Measurements from ENCODE around the gene MICU2. TPM values are rescaled to one million over a fixed set of nuclear protein-coding genes. Genes with fewer than 3 reads are reported as not detected.
A peak's percentile ranks its signal among the peaks of the same experiment; 100 is the strongest.

The MICU2 gene
- total and polyA plus RNA-seq, 5 donors = 50.9 to 70.6 (median 54.0) TPM

DNA sequence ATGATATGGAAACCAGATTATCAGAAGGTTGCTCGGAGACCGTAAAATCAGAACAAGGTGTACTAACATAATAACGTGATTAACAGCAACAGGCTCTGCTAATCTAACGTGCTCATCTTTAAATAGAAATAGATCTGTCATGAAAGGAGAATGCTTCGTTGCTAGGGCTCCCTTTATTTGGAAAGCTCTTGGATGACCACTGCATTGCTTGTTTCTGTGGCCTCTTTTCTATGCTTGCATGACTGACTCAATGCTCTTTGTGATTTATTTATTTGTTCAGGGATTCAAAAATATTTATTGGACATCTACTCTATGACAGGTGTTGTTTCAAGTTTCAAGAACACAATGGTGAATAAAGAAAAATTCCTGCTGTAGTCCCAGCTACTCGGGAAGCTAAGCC lies 122.6 kb downstream of the MICU2 start:
- no peaks in the 10 kb centered on the region for H3K27me3 ChIP-seq (ENCODE audit: control insufficient read depth, insufficient read depth)
- peak; percentile 30 to 35 for ATAC-seq
- no peak overlapping the region for H3K27ac ChIP-seq (ENCODE audit: low read length)
- intact Hi-C loops (cut with DNase I) = loop anchor here in 1 of 4 donors (5.0 kb wide), 1 partner anchor 539 kb away; no protein-coding TSS in a partner anchor
- H3K4me3 ChIP-seq (ENCODE audit: low read length) = no peak overlapping the region
- DNase-seq = no peak
- H3K4me1 ChIP-seq (ENCODE audit: control insufficient read depth, insufficient read depth, low read length) = no peaks in the 10 kb centered on the region
- H3K9me3 ChIP-seq (ENCODE audit: control insufficient read depth, low read length) = no peaks in the 10 kb centered on the region
- WGBS = 48% methylated on average over 6 of the region's 6 CpGs

DNA sequence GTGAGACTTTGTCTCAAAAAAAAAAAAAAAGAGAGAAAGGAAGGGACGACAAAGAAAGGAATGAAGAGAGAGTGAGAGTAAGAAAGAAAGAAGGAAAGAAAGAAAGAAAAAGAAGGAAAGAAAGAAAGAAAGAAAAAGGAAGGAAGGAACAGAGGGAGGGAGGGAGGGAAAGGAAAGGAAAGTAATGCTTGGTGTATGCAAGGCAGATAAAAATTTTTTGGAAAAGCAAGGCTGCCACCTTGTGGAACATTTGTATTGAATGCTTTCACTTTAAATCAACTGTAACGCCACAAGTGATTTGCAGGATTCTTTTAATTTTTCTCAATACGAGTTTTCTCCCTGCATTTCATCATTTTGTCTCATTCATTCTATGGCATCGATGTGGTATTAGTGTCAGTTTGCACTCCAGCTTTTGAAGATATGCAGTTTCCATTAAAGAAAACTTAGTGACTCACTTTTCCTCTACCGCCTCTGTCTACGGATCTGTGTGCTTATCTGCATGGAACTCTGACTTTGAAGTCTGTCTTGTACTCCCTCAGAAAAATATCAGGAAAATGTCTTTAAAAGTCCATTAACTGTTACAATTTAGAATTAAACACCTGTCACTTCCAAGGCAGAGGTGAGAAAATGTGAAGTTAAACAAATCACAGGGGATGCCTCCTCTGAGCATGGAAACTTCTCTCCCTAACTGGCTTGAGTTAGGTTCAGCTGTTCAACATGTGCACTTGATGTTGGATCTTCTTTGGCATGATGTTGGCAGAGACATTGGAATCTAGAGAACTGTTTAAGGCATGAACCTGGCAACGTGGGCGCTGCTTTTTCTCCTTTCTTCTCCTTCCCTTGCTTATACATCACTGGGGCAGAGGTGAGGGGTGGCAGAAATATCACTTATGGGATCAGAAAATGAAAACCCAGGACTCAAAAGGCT lies 124.8 kb downstream of the MICU2 start:
- Histone ChIP-seq H3K27ac (ENCODE audit: low read length) (peak overlapping the region; percentile 42), H3K4me1 (ENCODE audit: control insufficient read depth, insufficient read depth, low read length) (no peaks in the 10 kb centered on the region), H3K27me3 (ENCODE audit: control insufficient read depth, insufficient read depth) (no peaks in the 10 kb centered on the region), H3K4me3 (ENCODE audit: low read length) (peak overlapping the region; percentile 29), H3K9me3 (ENCODE audit: control insufficient read depth, low read length) (no peaks in the 10 kb centered on the region)
- DNase-seq (no peak), ATAC-seq (peak; percentile 52 to 61)
- intact Hi-C loops (cut with DNase I) = loop anchor here in 3 of 4 donors (5.0 to 10.0 kb wide), 5 partner anchors 182 to 534 kb away; no protein-coding TSS in a partner anchor
- 18% methylated on average over 8 of the region's 8 CpGs for WGBS

DNA sequence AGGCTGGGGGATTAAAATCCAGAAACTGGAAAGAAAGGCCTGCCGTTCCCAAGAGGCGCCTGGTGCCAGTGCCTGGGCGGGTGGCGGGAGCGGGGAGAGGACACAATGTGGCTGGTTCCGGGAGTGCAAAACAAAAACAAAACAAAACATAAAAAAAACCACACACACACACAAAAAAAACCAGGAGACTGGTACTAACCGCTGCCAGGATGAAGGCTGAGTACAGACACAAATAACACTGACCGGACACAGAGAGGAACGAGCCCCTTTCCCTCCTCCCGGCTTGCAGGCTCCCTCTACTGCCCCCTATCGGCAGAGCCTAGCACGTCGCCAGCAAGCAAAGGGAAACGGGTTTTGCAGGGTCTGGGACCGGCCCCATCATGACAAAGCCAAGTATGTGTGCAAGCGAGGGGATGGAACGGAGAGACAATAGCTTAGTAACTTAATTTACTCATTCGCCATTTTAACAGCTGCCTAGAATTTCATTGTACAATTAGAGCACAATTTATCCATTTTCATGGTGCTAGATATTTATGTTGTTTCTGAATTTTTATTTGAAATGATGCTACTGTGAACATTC lies 127.0 kb downstream of the MICU2 start:
- peak; percentile 82 to 89 for ATAC-seq
- H3K27ac ChIP-seq (ENCODE audit: low read length) = no peak overlapping the region
- no peaks in the 10 kb centered on the region for H3K9me3 ChIP-seq (ENCODE audit: control insufficient read depth, low read length)
- H3K4me1 ChIP-seq (ENCODE audit: control insufficient read depth, insufficient read depth, low read length) = no peaks in the 10 kb centered on the region
- 4% methylated on average over 18 of the region's 18 CpGs for WGBS
- H3K4me3 ChIP-seq (ENCODE audit: low read length) = peak overlapping the region; percentile 58
- no peaks in the 10 kb centered on the region for H3K27me3 ChIP-seq (ENCODE audit: control insufficient read depth, insufficient read depth)
- peak; percentile 82 to 91 (median 90) for DNase-seq
- intact Hi-C loops (cut with DNase I) = loop anchor here in 3 of 4 donors (2.0 to 10.0 kb wide), 6 partner anchors 180 to 532 kb away; no protein-coding TSS in a partner anchor

DNA sequence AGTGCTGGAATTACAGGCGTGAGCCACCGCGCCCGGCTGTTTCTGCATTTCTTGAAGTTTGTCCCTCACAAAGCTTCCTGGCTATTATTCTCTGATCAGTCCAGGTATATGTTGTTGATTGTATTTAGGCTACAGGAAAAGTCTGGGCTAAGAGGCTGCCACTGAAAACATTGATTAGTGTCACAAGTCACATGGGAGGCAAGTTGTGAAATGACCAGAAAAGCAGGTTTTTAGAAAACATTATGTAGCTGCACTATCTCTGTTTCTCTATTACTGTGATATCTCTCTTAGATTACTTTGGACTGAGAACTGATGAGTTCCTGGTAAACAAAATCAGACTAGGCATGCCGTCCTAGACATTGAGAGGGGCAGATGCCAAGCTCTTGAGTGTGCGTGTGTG lies 128.9 kb downstream of the MICU2 start:
- 65% methylated on average over 6 of the region's 6 CpGs for WGBS
- no peak for ATAC-seq
- H3K4me3 ChIP-seq (ENCODE audit: low read length) = no peak overlapping the region
- no peak overlapping the region for H3K27ac ChIP-seq (ENCODE audit: low read length)
- intact Hi-C loops (cut with DNase I) = loop anchor here in 3 of 4 donors (5.0 to 10.0 kb wide), 5 partner anchors 178 to 530 kb away; no protein-coding TSS in a partner anchor
- no peaks in the 10 kb centered on the region for H3K9me3 ChIP-seq (ENCODE audit: control insufficient read depth, low read length)
- no peak for DNase-seq
- H3K4me1 ChIP-seq (ENCODE audit: control insufficient read depth, insufficient read depth, low read length) = no peaks in the 10 kb centered on the region
- H3K27me3 ChIP-seq (ENCODE audit: control insufficient read depth, insufficient read depth) = no peaks in the 10 kb centered on the region

DNA sequence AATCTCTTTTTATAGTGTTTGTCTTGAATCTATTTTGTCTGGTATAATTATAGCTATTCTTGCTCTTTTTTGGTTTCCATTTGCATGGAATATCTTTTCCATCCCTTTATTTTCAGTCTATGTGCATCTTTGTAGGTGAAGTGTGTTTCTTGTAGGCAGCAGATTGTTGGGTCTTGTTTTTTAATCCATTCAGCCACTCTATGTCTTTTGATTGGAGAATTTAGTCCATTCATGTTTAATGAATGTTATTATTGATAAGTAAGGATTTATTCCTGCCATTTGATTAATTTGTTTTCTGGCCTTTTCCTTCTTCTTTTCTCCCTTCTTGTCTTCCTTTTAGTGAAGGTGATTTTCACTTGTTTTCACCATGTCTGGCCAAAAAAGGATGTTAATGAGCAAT lies 133.2 kb downstream of the MICU2 start:
- Histone ChIP-seq H3K4me1 (ENCODE audit: control insufficient read depth, insufficient read depth, low read length) (no peaks in the 10 kb centered on the region), H3K27ac (ENCODE audit: low read length) (no peak overlapping the region), H3K4me3 (ENCODE audit: low read length) (no peak overlapping the region), H3K9me3 (ENCODE audit: control insufficient read depth, low read length) (no peaks in the 10 kb centered on the region), H3K27me3 (ENCODE audit: control insufficient read depth, insufficient read depth) (no peaks in the 10 kb centered on the region)
- intact Hi-C loops (cut with DNase I) = loop anchor here in 3 of 4 donors (5.0 to 10.0 kb wide), 4 partner anchors 173 to 526 kb away; no protein-coding TSS in a partner anchor
- no peak for ATAC-seq
- no peak for DNase-seq

DNA sequence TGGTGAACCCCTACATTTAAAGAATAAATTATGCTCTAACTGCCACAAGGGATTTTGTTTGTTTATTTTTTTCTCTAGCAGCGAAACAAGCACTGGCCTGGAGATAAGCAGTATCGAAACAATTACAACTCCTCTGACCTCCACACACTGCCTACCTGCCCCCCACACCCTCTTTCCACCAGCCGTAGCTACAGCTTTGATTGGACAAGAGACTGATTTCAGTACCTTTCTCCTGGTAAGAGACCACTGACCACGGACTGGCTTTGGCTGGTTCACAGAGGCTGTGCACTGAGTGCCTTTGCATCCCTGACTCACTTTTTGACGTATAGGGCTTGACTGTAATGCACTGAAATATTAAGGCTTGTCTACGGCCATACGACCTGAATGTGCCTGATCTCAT lies 137.4 kb downstream of the MICU2 start:
- Histone ChIP-seq H3K9me3 (ENCODE audit: control insufficient read depth, low read length) (no peaks in the 10 kb centered on the region), H3K4me3 (ENCODE audit: low read length) (no peak overlapping the region), H3K27ac (ENCODE audit: low read length) (no peak overlapping the region), H3K27me3 (ENCODE audit: control insufficient read depth, insufficient read depth) (no peaks in the 10 kb centered on the region), H3K4me1 (ENCODE audit: control insufficient read depth, insufficient read depth, low read length) (no peaks in the 10 kb centered on the region)
- ATAC-seq (no peak), DNase-seq (no peak)
- WGBS = 55% methylated on average over 7 of the region's 7 CpGs
- intact Hi-C loops (cut with DNase I) = no loop called here

DNA sequence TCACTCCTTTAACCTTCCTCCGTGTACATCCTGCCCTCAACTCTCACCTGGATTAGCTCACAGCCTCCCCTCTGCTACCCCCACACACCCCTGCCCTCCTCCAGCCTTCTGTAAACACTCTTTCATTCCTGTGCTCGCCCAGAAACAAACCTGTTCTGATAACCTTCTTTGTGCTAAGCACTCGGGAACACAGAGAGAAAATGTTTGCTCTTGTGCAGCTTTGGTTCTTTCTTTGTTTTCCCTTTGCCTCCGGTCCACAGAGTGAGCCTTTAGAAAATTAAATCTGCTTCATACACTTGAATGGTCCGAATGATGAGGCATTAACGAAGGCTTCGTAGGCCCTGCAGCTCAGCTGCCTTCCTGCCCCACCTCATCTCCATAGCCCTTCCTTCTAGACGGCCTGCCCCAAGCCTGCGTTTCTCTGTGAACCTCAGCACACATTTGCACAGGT lies 138.2 kb downstream of the MICU2 start:
- Histone ChIP-seq H3K4me1 (ENCODE audit: control insufficient read depth, insufficient read depth, low read length) (no peaks in the 10 kb centered on the region), H3K27me3 (ENCODE audit: control insufficient read depth, insufficient read depth) (no peaks in the 10 kb centered on the region), H3K4me3 (ENCODE audit: low read length) (no peak overlapping the region), H3K9me3 (ENCODE audit: control insufficient read depth, low read length) (no peaks in the 10 kb centered on the region), H3K27ac (ENCODE audit: low read length) (no peak overlapping the region)
- intact Hi-C loops (cut with DNase I) = no loop called here
- ATAC-seq = no peak
- 57% methylated on average over 9 of the region's 9 CpGs for WGBS
- DNase-seq = no peak

DNA sequence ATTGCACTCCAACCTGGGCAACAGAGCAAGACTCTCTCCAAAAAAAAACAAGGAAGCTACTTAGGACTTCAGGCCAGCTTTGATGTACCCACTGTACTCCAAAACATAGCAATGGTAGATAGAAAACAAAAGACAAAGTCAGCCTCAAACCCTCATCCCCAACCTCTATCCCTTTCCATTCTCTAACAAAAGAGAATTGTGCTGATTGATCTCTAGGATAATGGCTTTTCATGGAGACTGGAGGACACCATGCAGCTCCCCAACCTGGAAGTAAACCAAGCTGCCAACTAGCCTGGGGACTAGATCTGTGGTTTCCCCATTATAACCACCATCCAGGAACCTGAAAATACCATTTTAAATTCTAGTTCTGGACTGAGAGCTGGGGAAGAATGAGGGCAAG lies 140.5 kb downstream of the MICU2 start:
- H3K9me3 ChIP-seq (ENCODE audit: control insufficient read depth, low read length) = no peaks in the 10 kb centered on the region
- no peak overlapping the region for H3K4me3 ChIP-seq (ENCODE audit: low read length)
- no peaks in the 10 kb centered on the region for H3K27me3 ChIP-seq (ENCODE audit: control insufficient read depth, insufficient read depth)
- H3K4me1 ChIP-seq (ENCODE audit: control insufficient read depth, insufficient read depth, low read length) = no peaks in the 10 kb centered on the region
- intact Hi-C loops (cut with DNase I) = no loop called here
- no peak overlapping the region for H3K27ac ChIP-seq (ENCODE audit: low read length)
- ATAC-seq = no peak
- no peak for DNase-seq

DNA sequence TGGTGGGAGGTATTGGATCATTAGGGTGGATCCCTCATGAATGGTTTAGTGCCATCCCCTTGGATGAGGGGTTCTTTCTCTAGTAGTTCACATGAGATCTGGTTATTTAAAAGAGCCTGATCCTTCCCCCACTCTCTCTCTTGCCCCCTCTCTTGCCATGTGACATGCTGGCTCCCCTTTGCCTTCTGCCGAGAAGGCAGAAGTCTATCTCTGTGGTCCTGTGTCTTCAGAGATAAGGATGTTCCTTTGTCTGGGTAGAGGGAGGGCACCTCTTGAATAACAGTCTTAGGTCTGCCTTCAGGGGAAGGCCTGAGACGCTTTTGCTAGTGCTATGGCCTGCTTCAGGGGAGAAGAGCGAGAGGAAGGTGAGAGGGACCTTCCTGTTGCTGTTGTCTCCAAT lies 142.8 kb downstream of the MICU2 start:
- 74% methylated on average over 3 of the region's 3 CpGs for WGBS
- ATAC-seq = no peak
- Histone ChIP-seq H3K4me3 (ENCODE audit: low read length) (no peak overlapping the region), H3K27ac (ENCODE audit: low read length) (no peak overlapping the region), H3K27me3 (ENCODE audit: control insufficient read depth, insufficient read depth) (no peaks in the 10 kb centered on the region), H3K4me1 (ENCODE audit: control insufficient read depth, insufficient read depth, low read length) (no peaks in the 10 kb centered on the region), H3K9me3 (ENCODE audit: control insufficient read depth, low read length) (no peaks in the 10 kb centered on the region)
- no peak for DNase-seq
- intact Hi-C loops (cut with DNase I) = no loop called here

DNA sequence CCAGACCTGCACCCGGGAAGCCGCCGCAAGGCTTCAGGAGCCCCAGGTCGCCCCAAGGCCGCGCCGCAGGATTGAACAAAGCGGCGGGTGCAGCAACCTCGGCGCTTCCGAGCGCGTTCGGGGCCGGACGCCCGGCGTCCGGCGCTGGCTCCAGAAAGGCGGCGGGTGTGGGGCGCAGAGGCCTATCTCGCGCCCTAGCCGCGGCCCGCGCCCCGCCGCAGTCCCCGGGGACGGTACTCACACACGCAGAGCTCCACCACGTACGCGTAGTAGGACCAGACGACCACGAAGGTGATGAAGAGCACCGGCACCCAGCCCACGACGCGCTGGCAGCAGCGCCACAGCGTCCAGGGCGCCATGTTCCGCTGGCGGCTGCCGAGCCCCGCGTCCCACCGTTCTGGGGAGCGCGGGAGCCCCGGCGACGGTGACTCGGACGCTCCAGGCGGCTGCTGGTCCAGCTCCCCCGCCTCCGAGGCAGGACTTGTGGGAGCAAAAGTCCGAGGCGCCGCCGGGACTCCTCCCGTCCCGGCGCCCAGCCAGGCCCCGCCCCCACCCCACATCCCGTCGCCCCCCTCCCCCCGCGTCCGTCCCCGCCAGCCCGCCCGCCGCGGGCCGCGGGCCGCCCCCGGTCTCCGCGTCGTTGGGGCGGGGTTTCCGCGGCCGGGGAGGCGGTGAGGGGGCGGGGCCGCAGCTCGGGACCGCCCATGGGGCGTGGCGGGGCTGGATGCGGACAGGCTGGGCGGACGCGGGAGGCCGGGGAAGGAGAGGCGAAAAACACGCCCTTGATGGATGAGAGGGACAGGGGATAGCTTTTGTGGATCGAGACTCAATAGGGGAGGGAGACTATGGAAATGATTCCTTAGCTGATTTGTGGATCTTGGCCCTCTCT lies 144.9 kb downstream of the MICU2 start, which contains the start of gene ZDHHC20:
Gene ZDHHC20 (minus strand): TSS at position 491 of the 889 bp plus-strand sequence. CDS start 132 bp downstream, at position 359.
- DNase-seq = peak; percentile 91 to 98 (median 97)
- H3K4me3 ChIP-seq (ENCODE audit: low read length) = peak within 1 kb of the TSS; percentile 50
- H3K27me3 ChIP-seq (ENCODE audit: control insufficient read depth, insufficient read depth) = no peaks in the 10 kb centered on the region
- ATAC-seq = peak; percentile 96 to 98
- H3K27ac ChIP-seq (ENCODE audit: low read length) = peak within 1 kb of the TSS; percentile 56
- H3K4me1 ChIP-seq (ENCODE audit: control insufficient read depth, insufficient read depth, low read length) = no peaks in the 10 kb centered on the region
- H3K9me3 ChIP-seq (ENCODE audit: control insufficient read depth, low read length) = no peaks in the 10 kb centered on the region
- intact Hi-C loops (cut with DNase I) = no loop called here
- WGBS = under 1% methylated on average over 104 of the region's 107 CpGs
